K562 (cell line): ENCODE data around the gene ANAPC10. TPM values are rescaled to one million over a fixed set of nuclear protein-coding genes. Genes with fewer than 3 reads are reported as not detected.
A peak's percentile ranks its signal among the peaks of the same experiment; 100 is the strongest.

ENCODE experiments used
- ATAC-seq: fragments of 200-7000 bp; cut with Tn5 transposase; 3 replicates; pipeline ENCODE4 v1.9.1; 2020; ENCODE audit warnings: moderate library complexity
- BruUV-seq: library from RNA; stranded (reverse); fragments of 400-500 nt; replicated peaks from 2 replicates; lab custom pipeline; 2021; lab: Mats Ljungman, UMichigan
- CTCF ChIA-PET: fragments of 300-600 bp; formaldehyde crosslinking; extraction: SDS; loops from one replicate; lab custom pipeline; 2021; ENCODE audit warnings: low intra/inter-chr PET ratio; lab: Yijun Ruan, JAX
- POLR2A ChIA-PET: fragments of 300-600, 350-650 bp; sonication (Branson Sonifier 250); formaldehyde crosslinking; extraction: SDS; loops from one replicate; lab custom pipeline; 2021; ENCODE audit warnings: antibody characterized with exemption, inconsistent platforms; lab: Yijun Ruan, JAX
- DNase-seq, 4 experiments: peaks; one replicate each; pipeline versions ENCODE4 v3.0.0 to v3.0.0-alpha.2; 2011 to 2018; ENCODE audit warnings: low spot score in 3 of 4, mixed read lengths in 3 of 4; ENCODE audit errors: extremely low read depth in 1 of 4
- FAIRE-seq: peaks from 2 replicates; lab custom pipeline; 2011; peaks lifted over from hg19 to GRCh38; lab: Jason Lieb, UNC
- H2AFZ ChIP-seq: 2 replicates; pipeline ENCODE4 v1.6.0; 2011; ENCODE audit warnings: low read depth, low read length, control low read depth, inconsistent platforms
- H3K27ac ChIP-seq: fragments of 200-600 bp; 3 replicates; pipeline ENCODE4 v1.8.0; 2011; ENCODE audit warnings: low read depth, mild to moderate bottlenecking, control low read depth, inconsistent platforms, low read length, moderate library complexity, mixed read lengths; ENCODE audit errors: extremely low read depth
- H3K27me3 ChIP-seq, 2 experiments: fragments of 300-600 bp in 1 of 2; 2 replicates in 1 of 2; 3 replicates in 1 of 2; pipeline versions ENCODE4 v1.6.0 to v1.8.0; 2011; ENCODE audit warnings: inconsistent platforms in 2 of 2, low read length in 2 of 2, mild to moderate bottlenecking in 1 of 2, mixed read lengths in 1 of 2, moderate library complexity in 1 of 2; ENCODE audit not compliant: control insufficient read depth in 2 of 2, insufficient read depth in 2 of 2
- H3K36me3 ChIP-seq: fragments of 300-600 bp; 3 replicates; pipeline ENCODE4 v1.8.0; 2011; ENCODE audit warnings: mild to moderate bottlenecking, low read length, inconsistent platforms; ENCODE audit not compliant: control insufficient read depth, insufficient read depth
- H3K4me1 ChIP-seq, 2 experiments: fragments of 200-600 bp in 1 of 2; replicated peaks in 1 of 2; 2 replicates in 1 of 2; 3 replicates in 1 of 2; pipeline versions ENCODE4 v1.5.1 to v1.8.0; 2011; ENCODE audit warnings: inconsistent platforms in 2 of 2, low read length in 2 of 2, mild to moderate bottlenecking in 1 of 2, mixed read lengths in 1 of 2, moderate library complexity in 1 of 2; ENCODE audit not compliant: control insufficient read depth in 2 of 2, insufficient read depth in 2 of 2
- H3K4me2 ChIP-seq: 2 replicates; pipeline ENCODE4 v1.6.1; 2011; ENCODE audit warnings: low read length, control low read depth, inconsistent platforms, mixed read lengths; ENCODE audit not compliant: insufficient read depth
- H3K4me3 ChIP-seq: fragments of 200-600 bp; sonication (generic), shearing (Covaris generic); 2 replicates; pipeline ENCODE4 v1.5.1; 2016; ENCODE audit warnings: control low read depth, inconsistent platforms
- H3K79me2 ChIP-seq: fragments of 200-600 bp; 3 replicates; pipeline ENCODE4 v1.8.0; 2011; ENCODE audit warnings: low read length, inconsistent platforms; ENCODE audit not compliant: control insufficient read depth, insufficient read depth
- H3K9ac ChIP-seq, 2 experiments: 2 replicates each; pipeline versions ENCODE4 v1.6.0 to v1.6.1; 2011; ENCODE audit warnings: low read depth in 2 of 2, low read length in 2 of 2, control low read depth in 1 of 2, inconsistent platforms in 1 of 2, mild to moderate bottlenecking in 1 of 2, mixed read lengths in 1 of 2; ENCODE audit not compliant: insufficient read depth in 1 of 2
- H3K9me1 ChIP-seq: one replicate; pipeline ENCODE4 v1.6.0; 2011; ENCODE audit warnings: inconsistent platforms, mild to moderate bottlenecking, low read length, moderate library complexity; ENCODE audit not compliant: control insufficient read depth, insufficient read depth
- H3K9me3 ChIP-seq: replicated peaks from 2 replicates; pipeline ENCODE4 v1.5.1; 2011; ENCODE audit warnings: low read depth, low read length, inconsistent platforms; ENCODE audit not compliant: control insufficient read depth, insufficient read depth
- H4K20me1 ChIP-seq: replicated peaks from 2 replicates; pipeline ENCODE4 v1.6.1; 2011; ENCODE audit warnings: low read length, inconsistent platforms, mixed read lengths; ENCODE audit not compliant: control insufficient read depth, insufficient read depth
- CTCF ChIP-seq, 3 experiments: IDR thresholded peaks in 2 of 3; conservative IDR thresholded peaks in 1 of 3; 2 replicates each; pipeline ENCODE4 v1.5.1; 2011 to 2012; ENCODE audit warnings: low read length in 3 of 3, mild to moderate bottlenecking in 3 of 3, control low read depth in 2 of 3, improper control_type of control experiment in 1 of 3, inconsistent platforms in 1 of 3, low read depth in 1 of 3, mixed read lengths in 1 of 3, moderate library complexity in 1 of 3; ENCODE audit not compliant: insufficient read depth in 2 of 3
- POLR2H ChIP-seq: IDR thresholded peaks from 2 replicates; pipeline ENCODE4 v1.6.1; 2016; ENCODE audit warnings: missing genetic modification characterization, low read depth, mild to moderate bottlenecking, control low read depth, missing compliant biosample characterization, moderate library complexity
- PRPF4 ChIP-seq: fragments of 200-400 bp; formaldehyde crosslinking; IDR thresholded peaks from one replicate; pipeline ENCODE4 v1.6.1; 2017; ENCODE audit warnings: low read length, low read depth, mild to moderate bottlenecking; ENCODE audit not compliant: insufficient read depth, poor library complexity, severe bottlenecking
- SMARCA4 ChIP-seq: fragments of 450-650 bp; IDR thresholded peaks from 2 replicates; pipeline ENCODE4 v1.6.1; 2016
- ZNF668 ChIP-seq: fragments of 250-450 bp; sonication (Bioruptor Pico); IDR thresholded peaks from 2 replicates; pipeline ENCODE4 v1.8.0; 2022; ENCODE audit warnings: mild to moderate bottlenecking, inconsistent platforms
- WGBS: fragments of 100-300 bp; shearing (Covaris generic); methylation state at CpG from one replicate; pipeline ENCODE4 v1.1.6; 2016; ENCODE audit warnings: low coverage, mixed read lengths; ENCODE audit not compliant: insufficient coverage; ENCODE audit errors: missing lambda C conversion rate; 5-methylcytosine and 5-hydroxymethylcytosine counted together
- in situ Hi-C: fragments of 300-500 bp; cut with MboI; formaldehyde crosslinking; loops from 4 replicates; pipeline ENCODE4 v1.15.0; 2018; ENCODE audit warnings: inconsistent platforms, mixed read lengths
- intact Hi-C: fragments of 100-400 bp; cut with micrococcal nuclease; formaldehyde crosslinking; loops from 2 replicates; pipeline ENCODE4 v1.14.2; 2022
- polyA plus RNA-seq, 8 experiments: library from polyadenylated mRNA; depleted of rRNA in 4 of 8; stranded (reverse) in 5 of 8; unstranded in 3 of 8; fragments of >200 nt; fragmentation: Nextera tagmentation in 2 of 8; fragmentation: Illumina TruSeq in 1 of 8; extraction: Ambion mirVana in 2 of 8; extraction: Trizol in 1 of 8; gene quantifications; 2 replicates each; pipeline versions ENCODE4 v1.2.1 to v1.2.3, GENCODE V29; 2011 to 2014; ENCODE audit warnings: inconsistent platforms in 1 of 8, missing spikeins in 1 of 8
- total RNA-seq, 7 experiments: library from RNA; depleted of rRNA in 6 of 7; stranded (reverse); fragments of >200 nt in 6 of 7; fragmentation: Illumina TruSeq in 2 of 7; extraction: Trizol in 2 of 7; gene quantifications; 2 replicates each; pipeline versions ENCODE4 v1.2.1 to v1.2.3, GENCODE V29; 2011 to 2021; ENCODE audit warnings: low replicate concordance in 1 of 7

ANAPC10 gene
- total and polyA plus RNA-seq, 9 of the 15 experiments (the other 6 are each of a cell fraction or from before 2014, with no cell fraction given) = 31.0 to 96.2 (median 60.3) TPM

DNA sequence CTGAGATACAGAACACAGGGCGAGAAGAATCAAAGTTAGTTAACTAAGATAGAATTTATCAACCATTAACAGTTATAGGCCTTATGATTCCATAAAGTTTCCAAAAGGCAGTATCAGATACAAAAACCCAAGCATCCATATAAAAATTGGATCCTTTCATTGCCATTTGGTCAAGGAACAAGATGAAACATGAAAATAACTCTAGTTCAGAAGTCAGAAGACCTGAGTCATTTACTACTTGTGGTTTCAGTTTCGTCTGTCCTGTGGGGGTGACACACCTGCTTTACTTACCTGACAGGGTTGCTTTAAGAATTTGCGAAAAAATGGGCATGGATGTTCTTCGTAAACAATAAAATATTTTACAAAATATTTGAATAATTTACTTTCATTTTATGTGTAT, 130.8 kb downstream of the ANAPC10 start:
- Histone ChIP-seq H3K27ac (no peak overlapping the region), H3K9me3 (no peaks in the 10 kb centered on the region), H3K9ac (no peak overlapping the region), H3K79me2 (no peaks in the 10 kb centered on the region), H3K4me3 (no peak overlapping the region), H3K9me1 (no peaks in the 10 kb centered on the region), H4K20me1 (no peaks in the 10 kb centered on the region), H3K36me3 (no peaks in the 10 kb centered on the region), H2AFZ (no peak overlapping the region), H3K4me2 (no peak overlapping the region), H3K4me1 (no peaks in the 10 kb centered on the region), H3K27me3 (no peaks in the 10 kb centered on the region)
- in situ Hi-C loops = no loop called here
- BruUV-seq = no TSS peak
- no peak for ATAC-seq
- CTCF ChIA-PET = no interaction called here
- intact Hi-C loops = no loop called here
- POLR2A ChIA-PET = interaction anchor here (0.6 kb wide), 1 partner anchor 805 kb away, joined by 3 read pairs; no protein-coding TSS in a partner anchor
- 2% methylated on average over 4 of the region's 4 CpGs for WGBS
- TF ChIP-seq ZNF668 (CRISPR knock-in tag) = no peak
- no peak for DNase-seq
- no peak for FAIRE-seq

- Histone ChIP-seq H3K4me1 (no peaks in the 10 kb centered on the region), H3K9ac (no peak overlapping the region), H3K27ac (no peak overlapping the region), H3K79me2 (no peaks in the 10 kb centered on the region), H3K9me1 (no peaks in the 10 kb centered on the region), H4K20me1 (no peaks in the 10 kb centered on the region), H2AFZ (no peak overlapping the region), H3K36me3 (no peaks in the 10 kb centered on the region), H3K27me3 (no peaks in the 10 kb centered on the region), H3K4me3 (no peak overlapping the region), H3K4me2 (no peak overlapping the region), H3K9me3 (no peaks in the 10 kb centered on the region)
- intact Hi-C loops (no loop called here), in situ Hi-C loops (no loop called here)
- ATAC-seq (no peak), DNase-seq (no peak), FAIRE-seq (no peak)
- ChIA-PET POLR2A (no interaction called here), CTCF (no interaction called here)
- TF ChIP-seq PRPF4 (no peak), SMARCA4 (no peak), CTCF (IDR thresholded peaks at IDR 0.05 in 2 of 3, conservative IDR thresholded peaks at IDR 0.05 in 1 of 3; ENCODE audit: insufficient read depth in 2 of 3, low read depth in 1 of 3, low read length in 3 of 3) (0 out of 6 replicates have a peak, but pooled peaks of 1 of the 3 experiments have one; percentile 10), POLR2H (no peak)
- no TSS peak for BruUV-seq
- WGBS = 3% methylated on average over 4 of the region's 4 CpGs
Measured at GRCh38 chr4:144962300-144962699, 135.7 kb downstream of the ANAPC10 start.
